Epithelial cell of esophagus (primary cell): Measurements from ENCODE around the gene GABBR1.

Experiments
- DNase-seq: peaks from one replicate; pipeline ENCODE4 v3.0.0; 2010; ENCODE audit warnings: low read depth
- H3K4me3 ChIP-seq: 2 replicates; pipeline ENCODE4 v1.5.1; 2011; ENCODE audit warnings: mild to moderate bottlenecking, low read length, control low read depth
- TF ChIP-seq, protein P1 (sequence below): IDR thresholded peaks from 2 replicates; pipeline ENCODE4 v1.5.1; 2011; ENCODE audit warnings: low read depth, mild to moderate bottlenecking, low read length, control low read depth, inconsistent platforms; ENCODE audit not compliant: insufficient read depth; ENCODE audit errors: missing control alignments

GABBR1 gene

DNA sequence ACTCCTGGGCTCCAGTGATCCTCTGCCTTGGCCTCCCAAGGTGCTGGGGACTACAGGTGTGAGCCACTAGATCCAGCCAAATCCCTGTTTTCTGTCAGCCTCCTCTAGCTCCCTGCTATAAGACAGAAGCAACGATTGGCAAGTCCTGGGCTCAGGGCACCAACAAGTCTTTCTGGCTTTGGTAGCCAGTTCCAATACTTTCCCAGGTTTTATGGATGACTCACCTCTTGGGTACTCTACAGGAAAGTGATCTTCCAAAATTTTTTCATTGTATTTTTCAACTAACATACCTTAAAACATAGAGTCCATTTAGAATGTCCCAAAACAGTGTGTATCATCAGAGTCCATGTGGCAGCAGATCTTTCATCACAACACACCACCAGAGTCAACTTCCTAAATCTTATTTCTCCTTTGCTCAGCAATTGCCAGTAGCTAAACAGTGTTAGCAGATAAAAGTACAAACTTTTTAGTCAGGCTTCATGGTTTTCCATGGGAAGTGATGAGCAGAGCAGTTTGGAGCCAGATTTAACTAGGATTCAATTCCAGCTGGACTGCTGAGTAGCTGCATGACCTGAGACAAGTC, 13.3 kb downstream of the GABBR1 start:
- TF ChIP-seq, protein P1, sequence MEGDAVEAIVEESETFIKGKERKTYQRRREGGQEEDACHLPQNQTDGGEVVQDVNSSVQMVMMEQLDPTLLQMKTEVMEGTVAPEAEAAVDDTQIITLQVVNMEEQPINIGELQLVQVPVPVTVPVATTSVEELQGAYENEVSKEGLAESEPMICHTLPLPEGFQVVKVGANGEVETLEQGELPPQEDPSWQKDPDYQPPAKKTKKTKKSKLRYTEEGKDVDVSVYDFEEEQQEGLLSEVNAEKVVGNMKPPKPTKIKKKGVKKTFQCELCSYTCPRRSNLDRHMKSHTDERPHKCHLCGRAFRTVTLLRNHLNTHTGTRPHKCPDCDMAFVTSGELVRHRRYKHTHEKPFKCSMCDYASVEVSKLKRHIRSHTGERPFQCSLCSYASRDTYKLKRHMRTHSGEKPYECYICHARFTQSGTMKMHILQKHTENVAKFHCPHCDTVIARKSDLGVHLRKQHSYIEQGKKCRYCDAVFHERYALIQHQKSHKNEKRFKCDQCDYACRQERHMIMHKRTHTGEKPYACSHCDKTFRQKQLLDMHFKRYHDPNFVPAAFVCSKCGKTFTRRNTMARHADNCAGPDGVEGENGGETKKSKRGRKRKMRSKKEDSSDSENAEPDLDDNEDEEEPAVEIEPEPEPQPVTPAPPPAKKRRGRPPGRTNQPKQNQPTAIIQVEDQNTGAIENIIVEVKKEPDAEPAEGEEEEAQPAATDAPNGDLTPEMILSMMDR: no peak
- no peak overlapping the region for H3K4me3 ChIP-seq
- DNase-seq: peak; percentile 32

DNA sequence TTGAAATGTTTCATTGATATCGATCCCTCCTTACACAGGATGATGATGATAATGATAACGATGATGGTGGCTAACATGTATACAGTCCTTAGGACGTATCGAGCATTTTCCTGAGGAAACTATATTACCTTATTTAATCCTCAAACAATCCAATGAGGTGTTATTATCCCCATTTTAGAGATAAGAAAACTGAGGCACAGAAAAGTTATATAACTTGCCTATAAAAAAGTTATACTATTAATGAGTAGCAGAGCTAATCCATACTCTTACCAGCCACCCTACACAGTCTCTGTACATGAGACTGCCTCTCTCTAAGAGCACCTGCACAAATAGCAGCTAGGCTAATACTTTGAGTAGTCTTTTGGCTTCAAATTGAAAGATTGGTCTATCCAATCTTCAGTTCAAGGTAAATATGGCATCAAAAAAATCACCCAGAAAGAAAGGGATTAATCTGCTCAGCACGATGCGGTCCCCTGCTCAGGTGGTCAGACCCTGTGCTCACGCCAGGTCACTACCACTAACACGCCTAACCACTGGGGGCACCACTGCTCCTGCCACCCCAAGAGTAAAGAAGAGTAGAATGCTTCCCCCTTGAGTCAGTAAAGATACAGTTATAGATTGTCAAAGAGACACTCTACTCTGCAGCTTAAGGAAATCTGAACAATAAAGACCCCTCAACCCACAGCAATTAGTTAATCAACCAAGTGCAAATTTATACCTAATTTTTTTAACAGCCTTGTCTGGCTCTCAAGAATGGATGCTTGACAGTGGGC, 15.0 kb downstream of the GABBR1 start:
- TF ChIP-seq, protein P1: no peak
- H3K4me3 ChIP-seq: no peak overlapping the region
- DNase-seq: no peak

DNA sequence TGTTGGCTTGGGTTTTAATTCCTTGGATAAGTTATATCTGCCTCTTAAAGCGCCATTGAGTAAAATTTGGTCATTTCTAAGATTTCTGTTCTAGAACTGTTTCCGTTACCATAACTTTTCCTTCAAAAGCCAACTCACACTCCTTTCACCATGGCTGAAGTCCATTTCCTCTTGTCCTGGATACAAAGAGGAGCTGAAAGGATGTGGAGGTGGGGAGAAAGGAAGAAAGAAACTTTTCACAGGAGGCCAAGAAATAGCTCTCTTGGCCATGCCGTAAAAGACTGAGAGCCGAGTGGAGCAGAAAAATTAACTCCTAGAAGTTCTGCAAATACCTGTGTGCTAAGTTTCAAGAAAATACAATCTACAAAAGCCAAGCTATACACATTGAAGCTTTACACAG, 21.6 kb downstream of the GABBR1 start:
- DNase-seq: no peak
- no peak overlapping the region for H3K4me3 ChIP-seq
- TF ChIP-seq, protein P1: no peak

DNA sequence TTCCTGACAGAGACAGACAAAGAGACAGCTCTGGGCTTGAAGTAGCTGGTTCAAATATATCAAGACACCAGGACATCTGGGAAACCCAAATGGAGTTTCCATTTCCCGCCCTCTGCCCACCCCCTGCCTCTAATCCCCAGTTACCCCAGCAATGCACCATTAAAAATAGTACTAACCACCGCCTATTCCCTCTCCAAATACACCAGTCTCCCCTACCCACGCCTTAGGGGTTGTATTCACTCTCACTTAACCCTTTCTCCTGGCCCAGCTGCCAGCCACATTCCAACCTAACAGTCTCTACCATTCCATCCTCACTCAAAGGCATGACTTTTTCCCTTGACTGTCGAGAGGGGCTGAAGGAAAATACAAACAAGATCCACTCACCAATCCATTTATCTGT, 22.4 kb downstream of the GABBR1 start:
- TF ChIP-seq, protein P1: no peak
- DNase-seq: no peak
- H3K4me3 ChIP-seq: no peak overlapping the region

DNA sequence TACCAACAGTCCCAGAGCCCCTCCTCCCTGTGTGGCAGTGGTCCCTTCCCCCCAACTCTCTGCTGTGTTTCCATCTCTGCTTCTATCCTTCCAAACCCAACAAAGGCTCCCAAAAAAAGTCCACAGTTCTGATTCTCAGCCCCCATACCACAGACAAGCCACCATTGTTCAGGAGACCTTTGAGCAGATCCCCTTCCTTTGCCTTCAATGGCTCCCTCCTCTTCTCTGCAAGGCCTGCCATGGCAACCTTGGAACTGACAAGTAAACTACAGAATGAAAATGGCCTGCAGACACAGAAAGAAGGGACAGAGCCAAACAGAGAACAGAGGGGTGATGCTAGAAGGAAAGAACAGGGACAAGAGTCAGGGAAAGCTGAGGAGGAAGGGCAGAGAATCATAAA, 24.9 kb downstream of the GABBR1 start:
- H3K4me3 ChIP-seq: no peak overlapping the region
- TF ChIP-seq, protein P1: no peak
- no peak for DNase-seq

DNA sequence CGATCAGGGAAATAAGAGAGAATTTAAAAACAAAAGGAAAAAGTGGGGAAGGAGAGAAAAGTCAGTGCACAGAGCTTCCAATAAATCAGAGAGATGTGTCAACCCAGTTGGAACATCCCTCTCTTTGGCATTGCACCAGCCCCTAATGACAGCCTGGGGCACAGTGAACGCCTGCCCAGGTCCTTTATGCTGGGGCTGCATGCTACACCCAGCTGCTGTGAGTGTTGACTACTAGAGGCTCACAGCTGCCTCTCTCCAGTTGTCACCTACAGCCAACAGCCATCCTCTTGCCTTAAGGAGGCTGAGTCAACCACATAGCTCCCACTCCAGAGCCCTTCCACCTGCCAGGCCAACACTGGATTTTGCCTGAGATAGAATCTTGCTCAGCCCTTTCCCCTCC, 29.1 kb downstream of the GABBR1 start:
- TF ChIP-seq, protein P1: no peak
- DNase-seq: no peak
- H3K4me3 ChIP-seq: no peak overlapping the region

DNA sequence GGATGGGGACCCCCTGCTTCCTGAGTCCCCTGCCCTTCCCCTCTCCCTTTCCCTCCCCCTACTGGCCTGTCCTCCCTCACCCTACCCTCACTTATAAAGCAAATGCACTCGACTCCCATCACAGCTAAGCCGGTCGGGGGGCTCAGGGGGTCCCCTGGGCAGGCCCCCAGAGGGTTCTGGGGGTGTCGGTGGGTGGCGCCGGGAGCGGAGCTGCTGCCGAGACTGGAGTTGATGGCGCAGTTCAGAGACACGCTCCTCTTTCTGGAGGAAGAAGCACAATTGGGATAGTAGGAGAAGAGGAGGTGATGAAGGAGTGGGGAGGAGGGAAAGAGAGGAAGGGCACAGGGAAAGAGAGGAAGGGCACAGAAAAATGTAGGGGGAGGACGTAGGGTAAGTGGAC, 29.5 kb downstream of the GABBR1 start:
- no peak overlapping the region for H3K4me3 ChIP-seq
- DNase-seq: no peak
- TF ChIP-seq, protein P1: no peak
